ENCODE data around the gene TRIM61. TPM values are rescaled to one million over a fixed set of nuclear protein-coding genes. Genes with fewer than 3 reads are reported as not detected.

Gene TRIM61
- total and polyA plus RNA-seq, 2 of the 4 experiments (the other 2 are of a cell fraction), result 1.5 to 4.7 TPM

- dilution Hi-C loops (cut with HindIII; ENCODE audit: low sequenced_read_pairs, unreplicated experiment), result no loop called here
- H3K4ac ChIP-seq (ENCODE audit: low read depth, low read length), result no peak overlapping the region
- BruUV-seq (replicated peaks), result no TSS peak
These were observed 22.2 kb downstream of the TRIM61 start for GRCh38 chr4:164955107-164955805.

More at GRCh38 chr4:164955107-164955805, 22.2 kb downstream of the TRIM61 start:
- in situ Hi-C loops (cut with MboI; ENCODE audit: low sequenced_read_pairs), result no loop called here
- ChIA-PET CTCF (interaction anchor here (1.0 kb wide), 1 partner anchor 157 kb away, joined by 3 read pairs; the partner anchor contains the start of gene TMEM192), POLR2A (ENCODE audit: unreplicated experiment) (no interaction called here)
- H3K9me3 ChIP-seq (ENCODE audit: control insufficient read depth, insufficient read depth, low read length), result no peaks in the 10 kb centered on the region
- no peaks in the 10 kb centered on the region for H3K9me1 ChIP-seq (ENCODE audit: insufficient read depth, low read length)
- H3K23ac ChIP-seq (ENCODE audit: low read depth, low read length), result no peak overlapping the region
- H3K4me2 ChIP-seq (ENCODE audit: low read depth, low read length), result no peak overlapping the region
- no peaks in the 10 kb centered on the region for H4K20me1 ChIP-seq (ENCODE audit: insufficient read depth, low read length)
- no peak overlapping the region for H3K56ac ChIP-seq (ENCODE audit: extremely low read depth, insufficient read depth, low read length)
- no peak for DNase-seq
- H2BK15ac ChIP-seq (ENCODE audit: low read depth, low read length), result no peak overlapping the region
- no peaks in the 10 kb centered on the region for H3K36me3 ChIP-seq (ENCODE audit: control insufficient read depth, insufficient read depth, low read length)
- H2BK20ac ChIP-seq (ENCODE audit: low read depth, low read length), result no peak overlapping the region
- no peaks in the 10 kb centered on the region for H3K4me1 ChIP-seq (ENCODE audit: control insufficient read depth, insufficient read depth, low read length)
- H4K91ac ChIP-seq (ENCODE audit: insufficient read depth, low read depth, low read length), result no peak overlapping the region
- no peak overlapping the region for H3K9ac ChIP-seq (ENCODE audit: low read depth, low read length)
- no peak overlapping the region for H2AK9ac ChIP-seq (replicated peaks; ENCODE audit: low read depth, low read length, poor library complexity)
- no peak overlapping the region for H2BK5ac ChIP-seq (ENCODE audit: low read depth, low read length, poor library complexity, severe bottlenecking)
- no peak overlapping the region for H4K8ac ChIP-seq (ENCODE audit: low read depth in 2 of 2, low read length in 2 of 2)
- peaks cover 0 to 6% of the 10 kb centered on the region in 2 experiments; a peak in 1 of 4 replicates for H3K79me1 ChIP-seq (ENCODE audit: low read depth in 1 of 2, low read length in 2 of 2)
- intact Hi-C loops (cut with micrococcal nuclease), result no loop called here
- WGBS, 2 experiments (ENCODE audit: extremely low coverage in 2 of 2, insufficient read length in 1 of 2), result no CpG with 5 or more reads among the region's 4 CpGs
- H4K5ac ChIP-seq (ENCODE audit: low read depth, low read length), result no peak overlapping the region
- H3K14ac ChIP-seq (replicated peaks; ENCODE audit: low read depth, low read length), result no peak overlapping the region
- H2AFZ ChIP-seq (replicated peaks; ENCODE audit: low read length, poor library complexity), result no peak overlapping the region
- no peak overlapping the region for H3K27ac ChIP-seq (ENCODE audit: insufficient read depth, low read length)
- no peak overlapping the region for H3K4me3 ChIP-seq (ENCODE audit: insufficient read depth, low read depth, low read length)
- H2BK120ac ChIP-seq (ENCODE audit: low read depth, low read length), result no peak overlapping the region
- no peak overlapping the region for H2AK5ac ChIP-seq (ENCODE audit: low read depth, low read length)
- H3K18ac ChIP-seq (ENCODE audit: low read depth, low read length), result no peak overlapping the region
- H3K27me3 ChIP-seq (ENCODE audit: control insufficient read depth, insufficient read depth, low read length), result no peaks in the 10 kb centered on the region; the same call in 1 of the 2 replicates
- no peak for ATAC-seq (ENCODE audit: low read depth)
- TF ChIP-seq MAFK (IDR thresholded peaks at IDR 0.05; ENCODE audit: low read depth, low read length), result peak; percentile 31; the same call in 1 of the 2 replicates
- no peak for TF ChIP-seq MXI1 (IDR thresholded peaks at IDR 0.05; ENCODE audit: borderline replicate concordance, low read depth, low read length)
- no peak for TF ChIP-seq CHD1 (IDR thresholded peaks at IDR 0.05; ENCODE audit: low read depth, low read length)
- no peak for TF ChIP-seq RAD21 (IDR thresholded peaks at IDR 0.05; ENCODE audit: low read length)
- TF ChIP-seq CTCF (conservative IDR thresholded peaks at IDR 0.05; ENCODE audit: low read depth, low read length), result no peak
- no peak for TF ChIP-seq RCOR1 (IDR thresholded peaks at IDR 0.05; ENCODE audit: insufficient replicate concordance, low read length)
- TF ChIP-seq FOS (IDR thresholded peaks at IDR 0.05; ENCODE audit: low read depth, low read length), result no peak

Measured in IMR-90 (cell line).